Erythroblast (primary cell): ENCODE data around the gene CCDC183.

Experiments
- GATA1 ChIP-seq: IDR thresholded peaks from 2 replicates; pipeline ENCODE4 v1.6.1; 2011; ENCODE audit warnings: low read depth, mild to moderate bottlenecking, control low read depth, low read length, moderate library complexity
- POLR2A ChIP-seq: IDR thresholded peaks from 2 replicates; pipeline ENCODE4 v1.6.1; 2011; ENCODE audit warnings: mild to moderate bottlenecking, low read length

- no peak for TF ChIP-seq POLR2A
- TF ChIP-seq GATA1, result no peak
These were observed 33.1 kb upstream of the CCDC183 start for GRCh38 chr9:136762915-136763648.
